Nephron (organoid): ENCODE data around the gene GRAMD1A.
"Not testable (repeated sequence)": the region's sequence is repeated elsewhere in the genome, so short reads cannot be mapped to it uniquely, and the experiment has no call there.

Source experiments
- H3K27ac Mint-ChIP-seq, 3 experiments: 2 replicates each; pipeline ENCODE4 v1.8.0; 2020; ENCODE audit warnings: mixed read lengths in 3 of 3, mild to moderate bottlenecking in 2 of 3, moderate library complexity in 1 of 3
- H3K27me3 Mint-ChIP-seq: 2 replicates; pipeline ENCODE4 v1.8.0; 2021; ENCODE audit warnings: low read depth, mild to moderate bottlenecking, moderate library complexity, mixed read lengths
- H3K36me3 Mint-ChIP-seq: 2 replicates; pipeline ENCODE4 v1.8.0; 2020; ENCODE audit warnings: low read depth, mixed read lengths
- H3K4me1 Mint-ChIP-seq: 2 replicates; pipeline ENCODE4 v1.8.0; 2020; ENCODE audit warnings: mixed read lengths
- H3K4me3 Mint-ChIP-seq, 3 experiments: 2 replicates each; pipeline ENCODE4 v1.8.0; 2020; ENCODE audit warnings: mild to moderate bottlenecking in 3 of 3, mixed read lengths in 3 of 3, moderate library complexity in 2 of 3
- H3K9me3 Mint-ChIP-seq: 2 replicates; pipeline ENCODE4 v1.8.0; 2020; ENCODE audit warnings: mixed read lengths
- TF ChIP-seq, protein P1 (sequence below), 3 experiments: fragments of 200-600 bp; sonication (generic); IDR thresholded peaks; one replicate each; pipeline ENCODE4 v1.5.0; 2021; ENCODE audit warnings: antibody characterized with exemption in 3 of 3; ENCODE audit not compliant: unreplicated experiment in 3 of 3

The GRAMD1A gene

DNA sequence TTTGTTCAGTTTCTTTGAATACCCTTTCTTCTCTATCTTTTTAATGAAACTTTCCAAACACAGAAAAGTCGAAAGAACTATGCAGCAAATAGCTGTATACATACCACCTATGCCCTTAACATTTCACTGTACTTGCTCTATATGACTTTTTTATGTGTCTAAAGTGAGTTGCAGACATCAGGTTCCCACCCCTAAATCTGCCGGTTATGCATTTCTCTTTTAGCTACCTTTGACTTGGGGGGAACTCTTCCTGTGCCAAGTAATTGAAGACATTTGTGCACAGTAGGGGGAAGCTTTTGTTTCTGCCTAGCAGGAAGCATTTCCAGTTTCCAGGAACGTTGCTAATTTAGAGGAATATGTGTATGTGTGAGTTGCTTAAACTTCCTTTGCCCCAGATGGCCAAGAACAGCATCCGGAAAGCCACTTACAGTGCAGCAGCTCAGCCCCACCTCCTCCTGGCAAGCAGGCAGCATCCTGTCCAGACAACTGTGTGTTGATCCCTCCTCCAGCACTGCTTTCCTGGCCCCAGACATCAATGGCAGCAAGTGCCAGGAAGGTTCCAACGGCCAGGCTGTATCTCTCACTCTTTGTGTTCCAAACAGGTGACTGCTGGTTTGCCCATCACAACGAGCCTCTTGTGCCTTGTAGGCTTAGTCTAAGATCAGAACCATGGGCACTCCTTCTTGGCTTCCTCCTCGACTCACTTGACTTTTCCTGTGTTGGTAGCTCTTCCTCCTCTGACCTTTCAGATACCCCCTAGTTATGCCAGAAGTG, 14.7 kb upstream of the GRAMD1A start:
- Mint-ChIP-seq H3K36me3 (no peaks in the 10 kb centered on the region), H3K27me3 (peaks cover 3% of the 10 kb centered on the region), H3K4me3 (no peak overlapping the region), H3K4me1 (peaks cover 11% of the 10 kb centered on the region), H3K9me3 (peaks cover 17% of the 10 kb centered on the region), H3K27ac (peak overlapping the region; percentile 13 to 87 (median 28))
- TF ChIP-seq, protein P1, sequence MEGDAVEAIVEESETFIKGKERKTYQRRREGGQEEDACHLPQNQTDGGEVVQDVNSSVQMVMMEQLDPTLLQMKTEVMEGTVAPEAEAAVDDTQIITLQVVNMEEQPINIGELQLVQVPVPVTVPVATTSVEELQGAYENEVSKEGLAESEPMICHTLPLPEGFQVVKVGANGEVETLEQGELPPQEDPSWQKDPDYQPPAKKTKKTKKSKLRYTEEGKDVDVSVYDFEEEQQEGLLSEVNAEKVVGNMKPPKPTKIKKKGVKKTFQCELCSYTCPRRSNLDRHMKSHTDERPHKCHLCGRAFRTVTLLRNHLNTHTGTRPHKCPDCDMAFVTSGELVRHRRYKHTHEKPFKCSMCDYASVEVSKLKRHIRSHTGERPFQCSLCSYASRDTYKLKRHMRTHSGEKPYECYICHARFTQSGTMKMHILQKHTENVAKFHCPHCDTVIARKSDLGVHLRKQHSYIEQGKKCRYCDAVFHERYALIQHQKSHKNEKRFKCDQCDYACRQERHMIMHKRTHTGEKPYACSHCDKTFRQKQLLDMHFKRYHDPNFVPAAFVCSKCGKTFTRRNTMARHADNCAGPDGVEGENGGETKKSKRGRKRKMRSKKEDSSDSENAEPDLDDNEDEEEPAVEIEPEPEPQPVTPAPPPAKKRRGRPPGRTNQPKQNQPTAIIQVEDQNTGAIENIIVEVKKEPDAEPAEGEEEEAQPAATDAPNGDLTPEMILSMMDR (IDR thresholded peaks at IDR 0.05; ENCODE audit: unreplicated experiment in 3 of 3), result no peak

GRCh38 chr19:34988119-34988518, 12.0 kb upstream of the GRAMD1A start:
- H3K4me3 Mint-ChIP-seq, result no peak overlapping the region
- H3K27me3 Mint-ChIP-seq, result peaks cover 3% of the 10 kb centered on the region
- no peaks in the 10 kb centered on the region for H3K36me3 Mint-ChIP-seq
- peaks cover 13% of the 10 kb centered on the region for H3K9me3 Mint-ChIP-seq
- peaks cover 5% of the 10 kb centered on the region for H3K4me1 Mint-ChIP-seq
- TF ChIP-seq, protein P1 (IDR thresholded peaks at IDR 0.05; ENCODE audit: unreplicated experiment in 3 of 3), result no peak
- no peak overlapping the region for H3K27ac Mint-ChIP-seq

DNA sequence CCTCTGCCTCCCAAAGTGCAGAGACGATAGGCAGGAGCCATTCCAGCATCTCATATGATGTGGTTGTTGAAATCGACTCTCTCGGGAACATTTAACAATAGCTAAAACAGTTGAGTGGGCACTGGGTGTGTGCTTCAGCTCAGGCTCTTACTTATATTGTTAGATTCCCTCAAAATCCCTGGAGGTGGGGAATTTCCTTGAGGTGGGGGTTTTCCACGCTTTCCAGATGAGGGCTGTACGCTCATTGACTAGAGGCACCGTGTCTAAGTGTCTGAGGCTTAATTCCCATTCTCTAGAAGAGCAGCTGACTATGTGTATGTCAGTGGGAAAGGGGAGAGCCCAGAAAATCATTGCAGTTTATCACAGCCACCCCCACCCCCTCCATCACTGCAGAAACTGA, 10.8 kb upstream of the GRAMD1A start:
- Mint-ChIP-seq H3K4me3 (no peak overlapping the region), H3K9me3 (peaks cover 11% of the 10 kb centered on the region), H3K27me3 (peaks cover 3% of the 10 kb centered on the region), H3K27ac (no peak overlapping the region), H3K4me1 (peaks cover 5% of the 10 kb centered on the region), H3K36me3 (no peaks in the 10 kb centered on the region)
- TF ChIP-seq, protein P1 (IDR thresholded peaks at IDR 0.05; ENCODE audit: unreplicated experiment in 3 of 3), result no peak

- H3K27ac Mint-ChIP-seq, result no peak overlapping the region
- H3K4me3 Mint-ChIP-seq, result no peak overlapping the region
- TF ChIP-seq, protein P1 (IDR thresholded peaks at IDR 0.05; ENCODE audit: unreplicated experiment in 3 of 3), result no peak
- peaks cover 5% of the 10 kb centered on the region for H3K9me3 Mint-ChIP-seq
- H3K36me3 Mint-ChIP-seq, result no peaks in the 10 kb centered on the region
- H3K27me3 Mint-ChIP-seq, result peaks cover 3% of the 10 kb centered on the region
- H3K4me1 Mint-ChIP-seq, result peaks cover 4% of the 10 kb centered on the region
Measured at GRCh38 chr19:34990578-34991192, 9.4 kb upstream of the GRAMD1A start.

DNA sequence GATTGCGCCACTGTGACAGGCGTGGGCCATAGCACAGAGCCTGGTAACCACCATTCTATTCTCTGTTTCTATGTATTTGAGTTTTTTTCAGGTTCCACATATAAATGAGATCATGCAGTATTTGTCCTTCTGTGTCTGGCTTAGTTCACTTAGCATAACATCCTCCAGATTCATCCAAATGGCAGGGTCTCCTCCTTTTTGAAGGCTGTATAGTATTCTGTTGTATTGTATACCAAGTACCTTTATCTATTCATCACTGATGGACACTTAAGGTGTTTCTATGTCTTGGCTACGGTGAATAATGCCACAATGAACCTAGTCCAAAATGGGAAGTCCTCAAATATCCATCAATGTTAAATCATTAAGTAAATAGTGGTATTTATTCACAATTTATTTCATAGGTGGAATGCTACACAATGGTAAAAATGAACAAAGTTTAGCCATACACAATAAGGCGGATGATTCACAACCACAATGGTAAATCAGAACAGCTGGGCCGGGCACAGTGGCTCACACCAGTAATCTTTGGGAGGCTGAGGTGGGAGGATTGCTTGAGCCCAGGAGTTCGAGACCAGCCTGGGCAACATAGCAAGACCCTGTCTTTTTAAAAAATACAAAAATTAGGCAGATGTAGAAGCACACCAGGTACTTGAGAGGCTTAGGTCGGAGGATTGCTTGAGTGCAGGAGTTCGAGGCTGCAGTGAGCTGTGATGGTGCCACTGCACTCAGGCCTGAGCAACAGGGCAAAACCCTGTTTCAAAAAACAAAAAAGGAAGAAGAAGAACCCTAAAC, 8.4 kb upstream of the GRAMD1A start:
- peaks cover 3% of the 10 kb centered on the region for H3K9me3 Mint-ChIP-seq
- no peaks in the 10 kb centered on the region for H3K4me1 Mint-ChIP-seq
- TF ChIP-seq, protein P1 (IDR thresholded peaks at IDR 0.05; ENCODE audit: unreplicated experiment in 3 of 3), result no peak
- no peaks in the 10 kb centered on the region for H3K36me3 Mint-ChIP-seq
- H3K27me3 Mint-ChIP-seq, result peaks cover 3% of the 10 kb centered on the region
- no peak overlapping the region for H3K27ac Mint-ChIP-seq
- H3K4me3 Mint-ChIP-seq, result no peak overlapping the region

GRCh38 chr19:34992582-34992981, 7.5 kb upstream of the GRAMD1A start:
- not testable (repeated sequence) for H3K36me3 Mint-ChIP-seq, H3K9me3 Mint-ChIP-seq, H3K27ac Mint-ChIP-seq, H3K4me1 Mint-ChIP-seq, H3K27me3 Mint-ChIP-seq, H3K4me3 Mint-ChIP-seq
